HEK293 (cell line): ENCODE results near the gene TXNRD2.
A peak's percentile ranks its signal among the peaks of the same experiment; 100 is the strongest.

Experiments
- AEBP2 ChIP-seq: fragments of 450-650 bp; formaldehyde crosslinking; IDR thresholded peaks from 2 replicates; pipeline ENCODE4 v1.5.1; 2016; ENCODE audit warnings: missing biosample characterization, missing genetic modification characterization, borderline replicate concordance
- BCL11B ChIP-seq: fragments of 450-650 bp; formaldehyde crosslinking; IDR thresholded peaks from 2 replicates; pipeline ENCODE4 v1.5.1; 2016; ENCODE audit warnings: low read depth, missing biosample characterization, missing genetic modification characterization
- HIC1 ChIP-seq: fragments of 450-650 bp; formaldehyde crosslinking; IDR thresholded peaks from 2 replicates; pipeline ENCODE4 v1.5.1; 2016; ENCODE audit warnings: missing biosample characterization, missing genetic modification characterization
- HOXC10 ChIP-seq: sonication (generic); formaldehyde crosslinking; IDR thresholded peaks from 2 replicates; pipeline ENCODE4 v1.8.1; 2023; ENCODE audit warnings: mild to moderate bottlenecking, missing genetic modification reagents
- PRDM10 ChIP-seq: fragments of 450-650 bp; formaldehyde crosslinking; IDR thresholded peaks from 2 replicates; pipeline ENCODE4 v1.5.1; 2016; ENCODE audit warnings: missing biosample characterization, missing genetic modification characterization
- SETDB1 ChIP-seq: IDR thresholded peaks from one replicate; pipeline ENCODE4 v1.6.1; 2017; ENCODE audit warnings: mild to moderate bottlenecking, low read length, moderate library complexity, mixed read lengths; ENCODE audit not compliant: insufficient read length
- YY2 ChIP-seq: fragments of 450-650 bp; formaldehyde crosslinking; IDR thresholded peaks from 2 replicates; pipeline ENCODE4 v1.5.1; 2016; ENCODE audit warnings: missing biosample characterization, missing genetic modification characterization
- ZNF132 ChIP-seq: fragments of 450-650 bp; formaldehyde crosslinking; IDR thresholded peaks from 2 replicates; pipeline ENCODE4 v1.5.1; 2017; ENCODE audit warnings: missing biosample characterization, missing genetic modification characterization, borderline replicate concordance
- ZNF146 ChIP-seq: fragments of 450-650 bp; formaldehyde crosslinking; IDR thresholded peaks from 2 replicates; pipeline ENCODE4 v1.5.1; 2016; ENCODE audit warnings: missing biosample characterization, missing genetic modification characterization
- ZNF214 ChIP-seq: fragments of 450-650 bp; formaldehyde crosslinking; IDR thresholded peaks from 2 replicates; pipeline ENCODE4 v1.5.1; 2017; ENCODE audit warnings: missing biosample characterization, mild to moderate bottlenecking, missing genetic modification characterization, borderline replicate concordance
- ZNF26 ChIP-seq: fragments of 450-650 bp; formaldehyde crosslinking; IDR thresholded peaks from 2 replicates; pipeline ENCODE4 v1.5.1; 2016; ENCODE audit warnings: missing biosample characterization, missing genetic modification characterization
- ZNF292 ChIP-seq: fragments of 450-650 bp; formaldehyde crosslinking; IDR thresholded peaks from 2 replicates; pipeline ENCODE4 v1.5.1; 2016; ENCODE audit warnings: low read depth, missing biosample characterization, missing genetic modification characterization, borderline replicate concordance
- ZNF302 ChIP-seq: fragments of 450-650 bp; formaldehyde crosslinking; IDR thresholded peaks from 2 replicates; pipeline ENCODE4 v1.5.1; 2016; ENCODE audit warnings: missing biosample characterization, missing genetic modification characterization, low read depth
- ZNF37A ChIP-seq: fragments of 450-650 bp; IDR thresholded peaks from 2 replicates; pipeline ENCODE4 v1.5.1; 2018; ENCODE audit warnings: missing biosample characterization, missing genetic modification characterization
- ZNF404 ChIP-seq: fragments of 450-650 bp; formaldehyde crosslinking; IDR thresholded peaks from 2 replicates; pipeline ENCODE4 v1.5.1; 2017; ENCODE audit warnings: missing biosample characterization, missing genetic modification characterization
- ZNF626 ChIP-seq: fragments of 450-650 bp; sonication (Bioruptor Pico); formaldehyde crosslinking; IDR thresholded peaks from 2 replicates; pipeline ENCODE4 v1.5.1; 2018; ENCODE audit warnings: missing biosample characterization, missing genetic modification characterization, inconsistent platforms
- ZNF660 ChIP-seq: fragments of 450-650 bp; IDR thresholded peaks from 2 replicates; pipeline ENCODE4 v1.5.1; 2018; ENCODE audit warnings: missing biosample characterization, mild to moderate bottlenecking, missing genetic modification characterization
- ZNF664 ChIP-seq: fragments of 450-650 bp; formaldehyde crosslinking; IDR thresholded peaks from 2 replicates; pipeline ENCODE4 v1.5.1; 2016; ENCODE audit warnings: missing biosample characterization, missing genetic modification characterization
- ZNF692 ChIP-seq: fragments of 450-650 bp; formaldehyde crosslinking; IDR thresholded peaks from 2 replicates; pipeline ENCODE4 v1.5.1; 2016; ENCODE audit warnings: missing biosample characterization, missing genetic modification characterization
- ZNF707 ChIP-seq: fragments of 450-650 bp; formaldehyde crosslinking; IDR thresholded peaks from 2 replicates; pipeline ENCODE4 v1.5.1; 2016; ENCODE audit warnings: missing biosample characterization, missing genetic modification characterization
- ZNF776 ChIP-seq: fragments of 450-650 bp; formaldehyde crosslinking; IDR thresholded peaks from 2 replicates; pipeline ENCODE4 v1.5.0; 2017; ENCODE audit warnings: missing biosample characterization, missing genetic modification characterization, borderline replicate concordance
- ZNF830 ChIP-seq: fragments of 450-650 bp; IDR thresholded peaks from 2 replicates; pipeline ENCODE4 v1.5.0; 2018; ENCODE audit warnings: missing biosample characterization, missing genetic modification characterization, low read depth, mild to moderate bottlenecking, moderate library complexity
- ZNF843 ChIP-seq: fragments of 450-650 bp; formaldehyde crosslinking; IDR thresholded peaks from 2 replicates; pipeline ENCODE4 v1.5.1; 2016; ENCODE audit warnings: missing biosample characterization, missing genetic modification characterization
- ZSCAN4 ChIP-seq: fragments of 450-650 bp; formaldehyde crosslinking; IDR thresholded peaks from 2 replicates; pipeline ENCODE4 v1.5.1; 2017; ENCODE audit warnings: missing biosample characterization, missing genetic modification characterization
- ZSCAN5A ChIP-seq: fragments of 450-650 bp; formaldehyde crosslinking; IDR thresholded peaks from 2 replicates; pipeline ENCODE4 v1.5.1; 2016; ENCODE audit warnings: missing biosample characterization, missing genetic modification characterization

TXNRD2 gene

GRCh38 chr22:19855504-19856409 is 85.9 kb downstream of the TXNRD2 start (continued):
- no peak for TF ChIP-seq ZSCAN4 (tag by site-specific recombination)
- TF ChIP-seq ZNF404 (tag by site-specific recombination), result no peak
- TF ChIP-seq ZNF626 (tag by site-specific recombination), result no peak
- no peak; the same call in 1 of the 2 replicates for TF ChIP-seq HIC1
- no peak for TF ChIP-seq AEBP2 (tag by site-specific recombination)
- no peak for TF ChIP-seq ZNF707 (tag by site-specific recombination)
- peak; percentile 57; the same call in 1 of the 2 replicates for TF ChIP-seq PRDM10 (tag by site-specific recombination)
- TF ChIP-seq ZNF302 (tag by site-specific recombination), result no peak
- no peak for TF ChIP-seq YY2
- TF ChIP-seq HOXC10, result no peak
- no peak for TF ChIP-seq SETDB1
- TF ChIP-seq ZNF132, result no peak
- peak; percentile 73 for TF ChIP-seq ZNF660 (tag by site-specific recombination)
- no peak for TF ChIP-seq ZNF26 (tag by site-specific recombination)
- no peak; the same call in 1 of the 2 replicates for TF ChIP-seq ZNF37A (tag by site-specific recombination)
- no peak for TF ChIP-seq ZNF664 (tag by site-specific recombination)
- no peak for TF ChIP-seq ZSCAN5A
- no peak for TF ChIP-seq ZNF292 (tag by site-specific recombination)
- TF ChIP-seq ZNF692, result peak; percentile 27; the same call in 1 of the 2 replicates
- TF ChIP-seq BCL11B (tag by site-specific recombination), result no peak
- no peak for TF ChIP-seq ZNF843
- no peak for TF ChIP-seq ZNF776
- no peak for TF ChIP-seq ZNF830 (tag by site-specific recombination)
- TF ChIP-seq ZNF214 (tag by site-specific recombination), result no peak
- no peak for TF ChIP-seq ZNF146 (tag by site-specific recombination)
